B cell (primary cell): ENCODE data around the gene SP7. TPM values are rescaled to one million over a fixed set of nuclear protein-coding genes. Genes with fewer than 3 reads are reported as not detected.

Source experiments
- ATAC-seq: fragments of 200-7000 bp; cut with Tn5 transposase; one replicate; pipeline ENCODE4 v1.10.0; 2021; ENCODE audit warnings: low read depth, mild to moderate bottlenecking, moderate number of reproducible peaks, moderate library complexity
- CTCF ChIA-PET: fragments of 350-600 bp; sonication (Branson Sonifier 250); formaldehyde crosslinking; loops from one replicate; lab custom pipeline; 2021; ENCODE audit warnings: antibody characterized with exemption, inconsistent platforms; lab: Charles Lee
- POLR2A ChIA-PET: fragments of 350-600 bp; sonication (Branson Sonifier 250); formaldehyde crosslinking; loops from one replicate; lab custom pipeline; 2021; ENCODE audit warnings: antibody characterized with exemption; lab: Charles Lee
- DNase-seq: peaks from one replicate; pipeline ENCODE4 v3.0.0; 2013
- H2AFZ ChIP-seq: 2 replicates; pipeline ENCODE4 v1.6.1; 2012; ENCODE audit warnings: mild to moderate bottlenecking, low read depth, low read length; ENCODE audit not compliant: insufficient read depth, poor library complexity, severe bottlenecking
- H3K27ac ChIP-seq, 2 donors: 1 replicate in 1 of 2; 2 replicates in 1 of 2; pipeline ENCODE4 v1.5.1; 2012 to 2013; ENCODE audit warnings: low read length in 2 of 2, mild to moderate bottlenecking in 2 of 2, moderate library complexity in 1 of 2
- H3K27me3 ChIP-seq, 4 experiments: fragments of 200-600 bp in 1 of 4; sonication (generic) in 1 of 4; replicated peaks in 1 of 4; 1 replicate in 2 of 4; 2 replicates in 2 of 4; pipeline versions ENCODE4 v1.6.1 to v1.7.0; 2013 to 2016; ENCODE audit warnings: low read length in 3 of 4, mild to moderate bottlenecking in 2 of 4, mixed read lengths in 1 of 4, moderate library complexity in 1 of 4; ENCODE audit not compliant: insufficient read depth in 4 of 4, control insufficient read depth in 3 of 4; ENCODE audit errors: control extremely low read depth in 1 of 4
- H3K36me3 ChIP-seq, 2 experiments: replicated peaks in 1 of 2; 1 replicate in 1 of 2; 2 replicates in 1 of 2; pipeline versions ENCODE4 v1.6.1 to v1.7.1; 2013; ENCODE audit warnings: low read length in 1 of 2; ENCODE audit not compliant: insufficient read depth in 2 of 2, control insufficient read depth in 1 of 2; ENCODE audit errors: control extremely low read depth in 1 of 2, extremely low read depth in 1 of 2
- H3K4me1 ChIP-seq, 2 donors: fragments of 200-600 bp in 1 of 2; sonication (generic) in 1 of 2; 1 replicate in 1 of 2; 2 replicates in 1 of 2; pipeline versions ENCODE4 v1.5.1 to v1.6.1; 2013 to 2017; ENCODE audit warnings: low read length in 2 of 2; ENCODE audit not compliant: control insufficient read depth in 2 of 2, insufficient read depth in 2 of 2
- H3K4me2 ChIP-seq: replicated peaks from 2 replicates; pipeline ENCODE3; 2012; ENCODE audit warnings: mild to moderate bottlenecking, low read depth, low read length; ENCODE audit not compliant: poor library complexity, severe bottlenecking
- H3K4me3 ChIP-seq, 5 experiments: fragments of 200-600 bp in 1 of 5; sonication (generic) in 1 of 5; 1 replicate in 3 of 5; 2 replicates in 2 of 5; pipeline versions ENCODE4 v1.5.1 to v1.7.0; 2011 to 2016; ENCODE audit warnings: low read length in 4 of 5, mild to moderate bottlenecking in 4 of 5, low read depth in 2 of 5, control low read depth in 1 of 5, moderate library complexity in 1 of 5; ENCODE audit not compliant: insufficient read depth in 1 of 5; ENCODE audit errors: control extremely low read depth in 1 of 5, extremely low read depth in 1 of 5
- H3K79me2 ChIP-seq: fragments of 200-600 bp; sonication (generic); one replicate; pipeline ENCODE4 v1.6.0; 2016; ENCODE audit warnings: low read length; ENCODE audit not compliant: control insufficient read depth, insufficient read depth
- H3K9ac ChIP-seq: fragments of 200-600 bp; sonication (generic); 2 replicates; pipeline ENCODE4 v1.6.1; 2017; ENCODE audit warnings: mild to moderate bottlenecking, low read length, moderate library complexity
- H3K9me3 ChIP-seq, 3 donors: one replicate each; pipeline versions ENCODE4 v1.6.1 to v1.7.1; 2013; ENCODE audit warnings: low read length in 2 of 3; ENCODE audit not compliant: control insufficient read depth in 2 of 3, insufficient read depth in 1 of 3; ENCODE audit errors: control extremely low read depth in 1 of 3
- H4K20me1 ChIP-seq: 2 replicates; pipeline ENCODE4 v1.6.0; 2012; ENCODE audit warnings: mild to moderate bottlenecking, low read length; ENCODE audit not compliant: insufficient read depth, control insufficient read depth, poor library complexity, severe bottlenecking
- H3K27ac Mint-ChIP-seq: one replicate; pipeline ENCODE4 v1.8.0; 2021; ENCODE audit warnings: mixed read lengths
- H3K27me3 Mint-ChIP-seq: one replicate; pipeline ENCODE4 v1.8.0; 2021; ENCODE audit warnings: mixed read lengths
- H3K4me1 Mint-ChIP-seq: one replicate; pipeline ENCODE4 v1.8.0; 2021; ENCODE audit warnings: mixed read lengths
- H3K4me3 Mint-ChIP-seq: one replicate; pipeline ENCODE4 v1.8.0; 2021; ENCODE audit warnings: mixed read lengths
- H3K9me3 Mint-ChIP-seq: one replicate; pipeline ENCODE4 v1.8.0; 2022; ENCODE audit warnings: mixed read lengths; ENCODE audit not compliant: insufficient read depth
- CTCF ChIP-seq: fragments of 200-600 bp; IDR thresholded peaks from one replicate; pipeline ENCODE4 v1.8.0; 2022; ENCODE audit warnings: antibody characterized with exemption, mild to moderate bottlenecking
- EZH2 ChIP-seq: IDR thresholded peaks from 2 replicates; pipeline ENCODE4 v1.6.1; 2012; ENCODE audit warnings: borderline replicate concordance, low read depth, mild to moderate bottlenecking, moderate library complexity, low read length; ENCODE audit not compliant: insufficient read depth, poor library complexity, severe bottlenecking
- WGBS: methylation state at CpG from one replicate; pipeline ENCODE4 v1.1.5; 2013; ENCODE audit warnings: missing lambda C conversion rate; ENCODE audit not compliant: insufficient coverage; 5-methylcytosine and 5-hydroxymethylcytosine counted together
- intact Hi-C: fragments of 100-400 bp; cut with micrococcal nuclease; formaldehyde crosslinking; loops from one replicate; pipeline ENCODE4 v1.10.0; 2022
- polyA plus RNA-seq: library from polyadenylated mRNA; depleted of rRNA; stranded (reverse); fragments of >200 nt; gene quantifications from 2 replicates; pipeline ENCODE4 v1.2.3, GENCODE V29; 2012
- total RNA-seq, 2 donors: library from RNA; stranded (reverse); fragments of 120-200 nt in 1 of 2; gene quantifications; 1 replicate in 1 of 2; 2 replicates in 1 of 2; pipeline versions ENCODE4 v1.2.3 to v1.2.4, GENCODE V29; 2013 to 2022

The SP7 gene
- total and polyA plus RNA-seq, 2 donors (not counting 1 experiment from before 2014, with no cell fraction given): 0.34 TPM; not detected in 1

- peak; percentile 92 for DNase-seq
- no peaks in the 10 kb centered on the region for H3K9me3 ChIP-seq
- H3K4me3 Mint-ChIP-seq: peak within 1 kb of the TSS; percentile 100
- H3K4me2 ChIP-seq: peak within 1 kb of the TSS; percentile 67
- H3K4me3 ChIP-seq: peak within 1 kb of the TSS; percentile 64 to 96 (median 82)
- H3K79me2 ChIP-seq: peaks cover 46% of the 10 kb centered on the region
- H2AFZ ChIP-seq: peak within 1 kb of the TSS; percentile 81
- H3K36me3 ChIP-seq: peaks cover 3 to 24% of the 10 kb centered on the region in 2 experiments
- no peaks in the 10 kb centered on the region for H3K27me3 Mint-ChIP-seq
- no peaks in the 10 kb centered on the region for H3K9me3 Mint-ChIP-seq
- peak within 1 kb of the TSS; percentile 69 to 86 for H3K27ac ChIP-seq
- ChIA-PET CTCF (interaction anchor here (0.6 to 24.0 kb wide), 15 partner anchors 8 to 323 kb away, joined by 3 to 721 read pairs (median 4); partner anchors contain the start of genes AAAS, CSAD, ITGB7 and ZNF740), POLR2A (interaction anchor here (0.6 to 2.9 kb wide), 12 partner anchors 9 to 216 kb away, joined by 3 to 15 read pairs (median 6); partner anchors contain the start of genes AAAS, CSAD, ESPL1 and SP1)
- peak; percentile 90 for ATAC-seq
- H3K4me1 ChIP-seq: peaks cover 26 to 39% of the 10 kb centered on the region in 2 donors
- H3K27me3 ChIP-seq: no peaks in the 10 kb centered on the region
- 0% methylated on average over 29 of the region's 42 CpGs for WGBS
- no peak for TF ChIP-seq CTCF
- no peak for TF ChIP-seq EZH2
- H3K9ac ChIP-seq: peak within 1 kb of the TSS; percentile 77
- H3K27ac Mint-ChIP-seq: peak within 1 kb of the TSS; percentile 99
- H4K20me1 ChIP-seq: peaks cover 24% of the 10 kb centered on the region
- peaks cover 50% of the 10 kb centered on the region for H3K4me1 Mint-ChIP-seq
- intact Hi-C loops: loop anchor here (1.0 to 5.0 kb wide), 8 partner anchors 26 to 332 kb away; partner anchors contain the start of genes AAAS, ATF7, CSAD and ESPL1
These were observed 40.9 kb downstream of the SP7 start, which contains the start of gene PFDN5 for GRCh38 chr12:53295070-53295890. Gene PFDN5, plus strand, starts transcription at chr12:53295542. Its CDS starts 26 bp downstream, at chr12:53295568.
